LNCaP clone FGC (cell line): Measurements from ENCODE around the gene LINGO4.

Experiments
- DNase-seq: peaks from one replicate; pipeline ENCODE4 v3.0.0-alpha.2; 2011; ENCODE audit warnings: low read depth
- H3K4me3 ChIP-seq: 2 replicates; pipeline ENCODE4 v1.5.1; 2011; ENCODE audit warnings: mild to moderate bottlenecking, low read depth, low read length, control low read depth
- TF ChIP-seq, protein P1 (sequence below): IDR thresholded peaks from 2 replicates; pipeline ENCODE4 v1.5.1; 2012; ENCODE audit warnings: mild to moderate bottlenecking; ENCODE audit not compliant: control insufficient read depth, insufficient read depth; ENCODE audit errors: extremely low read depth

LINGO4 gene

DNA sequence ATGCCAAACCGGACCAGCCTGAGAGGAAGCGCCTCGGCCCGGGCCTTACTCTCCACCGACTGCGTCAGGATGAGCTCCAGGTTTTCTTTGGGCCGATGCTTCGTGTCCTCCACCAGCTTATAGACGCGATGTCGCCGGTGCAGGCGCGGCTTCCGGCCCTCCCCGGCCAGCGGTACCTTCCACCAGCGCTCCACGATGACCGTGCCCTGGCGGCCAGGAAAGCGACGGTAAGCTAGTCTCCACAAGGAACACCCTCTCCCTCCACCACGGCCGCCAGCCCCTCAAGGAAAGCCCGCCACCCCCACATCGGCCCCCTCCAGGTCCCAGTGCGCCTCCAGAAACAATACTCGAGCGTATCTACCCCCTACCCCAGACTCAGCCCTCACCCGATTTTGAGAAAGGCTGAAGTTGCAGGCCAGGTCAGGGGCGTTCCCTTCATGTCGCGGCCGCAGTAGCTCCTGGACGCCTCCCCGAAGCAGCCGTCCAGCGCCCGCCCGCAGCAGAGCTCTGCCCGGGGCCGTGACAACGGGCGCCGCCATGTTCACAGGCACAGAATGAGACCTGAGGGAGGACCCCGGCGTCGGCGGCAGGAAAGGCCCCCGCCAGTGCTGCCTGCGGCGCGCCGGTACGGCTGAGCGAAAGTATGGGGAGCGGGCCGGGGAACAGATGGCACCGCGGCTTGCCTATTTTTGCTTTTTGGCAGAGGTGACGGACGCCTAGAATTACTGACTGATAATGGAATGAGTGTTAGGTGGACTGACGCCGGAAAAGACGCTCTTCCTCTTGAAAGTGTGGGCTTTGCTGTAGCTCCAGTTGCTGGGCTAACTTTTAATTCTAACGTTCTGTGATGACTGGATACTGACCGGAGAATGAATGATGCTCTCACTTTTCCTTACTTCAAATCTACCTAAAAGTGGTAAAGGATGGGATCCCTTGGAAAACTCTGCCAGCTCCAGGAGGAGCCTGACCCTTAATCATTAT lies 42.0 kb downstream of the LINGO4 start, which contains the start of gene MRPL9:
MRPL9 (minus strand) TSS at position 556 of the 981 bp plus-strand sequence; CDS start at position 539, 17 bp downstream.
- no peak for DNase-seq
- TF ChIP-seq, protein P1, sequence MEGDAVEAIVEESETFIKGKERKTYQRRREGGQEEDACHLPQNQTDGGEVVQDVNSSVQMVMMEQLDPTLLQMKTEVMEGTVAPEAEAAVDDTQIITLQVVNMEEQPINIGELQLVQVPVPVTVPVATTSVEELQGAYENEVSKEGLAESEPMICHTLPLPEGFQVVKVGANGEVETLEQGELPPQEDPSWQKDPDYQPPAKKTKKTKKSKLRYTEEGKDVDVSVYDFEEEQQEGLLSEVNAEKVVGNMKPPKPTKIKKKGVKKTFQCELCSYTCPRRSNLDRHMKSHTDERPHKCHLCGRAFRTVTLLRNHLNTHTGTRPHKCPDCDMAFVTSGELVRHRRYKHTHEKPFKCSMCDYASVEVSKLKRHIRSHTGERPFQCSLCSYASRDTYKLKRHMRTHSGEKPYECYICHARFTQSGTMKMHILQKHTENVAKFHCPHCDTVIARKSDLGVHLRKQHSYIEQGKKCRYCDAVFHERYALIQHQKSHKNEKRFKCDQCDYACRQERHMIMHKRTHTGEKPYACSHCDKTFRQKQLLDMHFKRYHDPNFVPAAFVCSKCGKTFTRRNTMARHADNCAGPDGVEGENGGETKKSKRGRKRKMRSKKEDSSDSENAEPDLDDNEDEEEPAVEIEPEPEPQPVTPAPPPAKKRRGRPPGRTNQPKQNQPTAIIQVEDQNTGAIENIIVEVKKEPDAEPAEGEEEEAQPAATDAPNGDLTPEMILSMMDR, result no peak
- H3K4me3 ChIP-seq, result peak within 1 kb of the TSS; percentile 76

DNA sequence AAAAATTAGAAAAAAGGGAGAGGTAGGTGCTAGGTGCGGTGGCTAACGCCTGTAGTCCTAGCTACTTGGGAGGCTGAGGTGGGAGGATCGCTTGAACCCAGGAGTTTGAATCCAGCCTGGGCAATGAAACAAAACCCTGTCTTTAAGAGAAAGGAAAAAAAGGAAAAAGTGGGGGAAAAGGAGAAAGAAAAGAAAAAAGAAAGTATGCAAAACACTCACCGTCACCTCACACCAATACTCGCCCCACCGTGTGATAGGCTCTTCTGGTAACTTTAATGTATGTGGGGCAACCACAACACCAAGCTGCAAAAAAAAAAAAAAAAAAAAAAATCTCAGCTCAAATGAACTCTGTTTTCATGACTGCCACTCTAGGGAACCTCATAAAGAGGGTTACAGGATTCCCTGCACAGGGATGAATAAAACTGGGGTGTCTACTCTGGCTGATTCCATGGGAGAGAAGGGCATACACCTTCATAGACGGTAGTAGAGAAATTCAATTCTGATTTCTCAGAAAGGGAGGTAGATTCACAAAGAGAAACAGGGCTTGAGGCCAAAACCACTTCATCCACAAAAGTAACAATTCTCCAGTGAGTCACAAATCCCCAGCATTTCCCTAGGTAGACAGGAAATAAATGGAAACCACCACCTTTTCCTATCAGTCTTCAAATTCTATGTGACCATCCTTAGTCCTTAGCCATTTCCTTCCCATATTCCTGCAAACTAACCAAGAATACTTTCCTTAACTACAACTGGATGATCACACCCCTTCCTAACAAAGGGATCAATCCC lies 44.4 kb downstream of the LINGO4 start:
- DNase-seq, result no peak
- no peak overlapping the region for H3K4me3 ChIP-seq
- TF ChIP-seq, protein P1, result no peak

DNA sequence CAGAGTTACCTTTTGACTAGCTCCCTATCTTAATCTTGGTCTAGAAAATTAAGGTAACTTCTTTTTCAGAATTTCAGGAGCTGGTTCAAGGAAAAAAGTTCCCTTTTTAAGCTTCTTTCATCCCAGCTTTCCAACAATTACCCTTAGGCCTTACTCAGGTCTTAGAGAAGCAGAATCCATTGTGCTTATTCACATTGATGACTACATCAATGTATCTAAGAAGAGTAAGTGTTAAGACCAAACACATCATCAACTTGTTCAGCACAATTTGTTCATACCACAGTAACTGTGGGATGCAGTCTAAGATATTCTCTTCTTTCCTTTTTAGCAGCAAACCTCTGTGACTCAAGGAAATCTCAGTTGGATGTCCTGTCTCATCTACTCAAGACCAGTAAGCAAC lies 46.0 kb downstream of the LINGO4 start:
- no peak for DNase-seq
- TF ChIP-seq, protein P1, result no peak

DNA sequence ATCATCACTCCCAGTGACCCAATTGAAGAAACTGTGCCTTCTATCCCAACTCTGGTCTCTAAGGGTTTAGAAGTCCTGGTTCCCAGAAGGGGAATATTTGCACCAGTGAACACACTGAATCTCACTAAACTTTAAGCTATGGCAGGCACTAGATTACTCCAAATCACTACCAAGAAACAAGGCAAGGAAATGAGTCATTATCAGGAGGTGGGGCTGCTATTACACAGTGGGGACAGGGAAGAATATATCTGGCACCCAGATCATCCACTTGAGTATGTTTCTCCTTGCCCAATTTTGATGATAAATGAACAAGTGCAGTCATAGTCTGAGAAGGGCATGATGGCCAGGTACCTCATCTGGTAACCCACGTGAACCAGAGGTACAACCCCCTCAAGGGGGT lies 48.9 kb downstream of the LINGO4 start:
- H3K4me3 ChIP-seq, result no peak overlapping the region
- TF ChIP-seq, protein P1, result no peak
- no peak for DNase-seq

More for the DNA sequence above, 46.0 kb downstream of the LINGO4 start:
- H3K4me3 ChIP-seq, result no peak overlapping the region
